PFSK-1 (cell line): Measurements from ENCODE around the gene APOC4. TPM values are rescaled to one million over a fixed set of nuclear protein-coding genes. Genes with fewer than 3 reads are reported as not detected.

Experiments used
- FOXP2 ChIP-seq: optimal IDR thresholded peaks from 2 replicates; pipeline ENCODE3; 2011; ENCODE audit warnings: borderline replicate concordance, control low read depth, inconsistent platforms; ENCODE audit not compliant: insufficient read depth; ENCODE audit errors: extremely low read length, extremely low read depth
- POLR2AphosphoS5 ChIP-seq: IDR thresholded peaks from 2 replicates; pipeline ENCODE4 v1.6.1; 2012; ENCODE audit warnings: low read depth, mild to moderate bottlenecking, control low read depth, low read length, moderate library complexity
- REST ChIP-seq, 2 experiments: IDR thresholded peaks; 2 replicates each; pipeline versions ENCODE4 v1.6.1 to v1.8.0; 2011 to 2012; ENCODE audit warnings: low read depth in 2 of 2, low read length in 2 of 2, control low read depth in 1 of 2, inconsistent platforms in 1 of 2, mild to moderate bottlenecking in 1 of 2, moderate library complexity in 1 of 2; ENCODE audit not compliant: insufficient read depth in 1 of 2
- SIN3A ChIP-seq: IDR thresholded peaks from 2 replicates; pipeline ENCODE4 v1.6.1; 2012; ENCODE audit warnings: mild to moderate bottlenecking, low read length, moderate library complexity, borderline replicate concordance; ENCODE audit not compliant: insufficient read depth
- TAF1 ChIP-seq: IDR thresholded peaks from 2 replicates; pipeline ENCODE4 v1.6.1; 2012; ENCODE audit warnings: low read length, control low read depth, borderline replicate concordance; ENCODE audit not compliant: insufficient read depth
- polyA plus RNA-seq: library from polyadenylated mRNA; unstranded; fragments of >200 nt; gene quantifications from one replicate; pipeline ENCODE4 v1.2.1, GENCODE V29; 2012; ENCODE audit warnings: low read depth, missing spikeins; ENCODE audit not compliant: insufficient read length

Gene APOC4
- polyA plus RNA-seq = not detected

- TF ChIP-seq TAF1 = no peak
- TF ChIP-seq POLR2AphosphoS5 = no peak
- no peak for TF ChIP-seq FOXP2
- TF ChIP-seq REST (IDR thresholded peaks at IDR 0.05; ENCODE audit: insufficient read depth in 1 of 2, low read depth in 2 of 2, low read length in 2 of 2) = no peak
- TF ChIP-seq SIN3A = no peak
Observed at GRCh38 chr19:44942067-44942571, at the start of gene APOC4. Gene APOC4 (plus strand): TSS chr19:44942237. CDS start chr19:44942278, 41 bp downstream.

GRCh38 chr19:44892932-44893331 lies 49.1 kb upstream of the APOC4 start:
- TF ChIP-seq FOXP2 = no peak
- no peak for TF ChIP-seq POLR2AphosphoS5
- no peak for TF ChIP-seq REST (IDR thresholded peaks at IDR 0.05; ENCODE audit: insufficient read depth in 1 of 2, low read depth in 2 of 2, low read length in 2 of 2)
- no peak for TF ChIP-seq TAF1

GRCh38 chr19:44893332-44894051 lies 48.5 kb upstream of the APOC4 start:
- TF ChIP-seq SIN3A (no peak), POLR2AphosphoS5 (no peak), REST (IDR thresholded peaks at IDR 0.05; ENCODE audit: insufficient read depth in 1 of 2, low read depth in 2 of 2, low read length in 2 of 2) (no peak), TAF1 (no peak)

GRCh38 chr19:44894052-44894400 lies 48.0 kb upstream of the APOC4 start:
- TF ChIP-seq POLR2AphosphoS5 = no peak
- TF ChIP-seq SIN3A = no peak

- TF ChIP-seq SIN3A = no peak
- no peak for TF ChIP-seq REST (IDR thresholded peaks at IDR 0.05; ENCODE audit: insufficient read depth in 1 of 2, low read depth in 2 of 2, low read length in 2 of 2)
- TF ChIP-seq TAF1 = no peak
- TF ChIP-seq FOXP2 = no peak
- no peak for TF ChIP-seq POLR2AphosphoS5
Observed at GRCh38 chr19:44894946-44895345, 47.1 kb upstream of the APOC4 start.
